ENCODE results near the gene RBM17. TPM values are rescaled to one million over a fixed set of nuclear protein-coding genes. Genes with fewer than 3 reads are reported as not detected.

The RBM17 gene
- total RNA-seq, 1 experiment from 2014 or later, result 65.4 TPM

DNA sequence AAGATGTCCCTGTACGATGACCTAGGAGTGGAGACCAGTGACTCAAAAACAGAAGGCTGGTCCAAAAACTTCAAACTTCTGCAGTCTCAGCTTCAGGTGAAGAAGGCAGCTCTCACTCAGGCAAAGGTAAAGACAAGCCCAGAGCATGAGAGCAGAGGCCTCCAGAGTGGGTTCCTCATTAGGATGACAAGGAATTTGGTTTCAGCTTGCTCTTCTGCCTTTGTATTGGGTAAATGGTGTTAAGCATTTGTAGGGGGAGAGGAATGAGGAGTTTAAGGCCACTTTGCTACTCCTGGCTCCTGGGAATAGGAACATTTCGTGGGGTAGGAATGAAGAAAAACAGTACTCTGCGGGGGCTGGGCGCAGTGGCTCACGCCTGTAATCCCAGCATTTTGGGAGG, 8.2 kb downstream of the RBM17 start:
- Histone ChIP-seq H3K36me3 (ENCODE audit: control insufficient read depth, insufficient read depth, low read length) (peaks cover 8% of the 10 kb centered on the region; the same call in 1 of the 2 replicates), H3K4me1 (ENCODE audit: control insufficient read depth, insufficient read depth, low read length) (no peaks in the 10 kb centered on the region), H3K27me3 (ENCODE audit: control insufficient read depth, insufficient read depth, low read length) (no peaks in the 10 kb centered on the region), H3K9me3 (ENCODE audit: control insufficient read depth, insufficient read depth, low read depth, low read length) (no peaks in the 10 kb centered on the region), H3K27ac (ENCODE audit: low read length) (no peak overlapping the region), H3K4me3 (ENCODE audit: low read depth in 2 of 2, low read length in 2 of 2) (no peak overlapping the region)
- no TSS peak for BruUV-seq (replicated peaks)
- ATAC-seq (no peak), DNase-seq (ENCODE audit: low read depth, low spot score) (no peak)
- intact Hi-C loops (cut with micrococcal nuclease; ENCODE audit: unreplicated experiment) (no loop called here), in situ Hi-C loops (cut with HindIII; ENCODE audit: low pct_unique_long_range_greater_than_20kb, low sequenced_read_pairs) (no loop called here)
- CTCF ChIA-PET, result no interaction called here
- TF ChIP-seq TCF7L2 (IDR thresholded peaks at IDR 0.05; ENCODE audit: low read depth, low read length) (no peak), POLR2AphosphoS5 (IDR thresholded peaks at IDR 0.05; ENCODE audit: low read depth, low read length) (no peak)
- TF ChIP-seq, protein P1, sequence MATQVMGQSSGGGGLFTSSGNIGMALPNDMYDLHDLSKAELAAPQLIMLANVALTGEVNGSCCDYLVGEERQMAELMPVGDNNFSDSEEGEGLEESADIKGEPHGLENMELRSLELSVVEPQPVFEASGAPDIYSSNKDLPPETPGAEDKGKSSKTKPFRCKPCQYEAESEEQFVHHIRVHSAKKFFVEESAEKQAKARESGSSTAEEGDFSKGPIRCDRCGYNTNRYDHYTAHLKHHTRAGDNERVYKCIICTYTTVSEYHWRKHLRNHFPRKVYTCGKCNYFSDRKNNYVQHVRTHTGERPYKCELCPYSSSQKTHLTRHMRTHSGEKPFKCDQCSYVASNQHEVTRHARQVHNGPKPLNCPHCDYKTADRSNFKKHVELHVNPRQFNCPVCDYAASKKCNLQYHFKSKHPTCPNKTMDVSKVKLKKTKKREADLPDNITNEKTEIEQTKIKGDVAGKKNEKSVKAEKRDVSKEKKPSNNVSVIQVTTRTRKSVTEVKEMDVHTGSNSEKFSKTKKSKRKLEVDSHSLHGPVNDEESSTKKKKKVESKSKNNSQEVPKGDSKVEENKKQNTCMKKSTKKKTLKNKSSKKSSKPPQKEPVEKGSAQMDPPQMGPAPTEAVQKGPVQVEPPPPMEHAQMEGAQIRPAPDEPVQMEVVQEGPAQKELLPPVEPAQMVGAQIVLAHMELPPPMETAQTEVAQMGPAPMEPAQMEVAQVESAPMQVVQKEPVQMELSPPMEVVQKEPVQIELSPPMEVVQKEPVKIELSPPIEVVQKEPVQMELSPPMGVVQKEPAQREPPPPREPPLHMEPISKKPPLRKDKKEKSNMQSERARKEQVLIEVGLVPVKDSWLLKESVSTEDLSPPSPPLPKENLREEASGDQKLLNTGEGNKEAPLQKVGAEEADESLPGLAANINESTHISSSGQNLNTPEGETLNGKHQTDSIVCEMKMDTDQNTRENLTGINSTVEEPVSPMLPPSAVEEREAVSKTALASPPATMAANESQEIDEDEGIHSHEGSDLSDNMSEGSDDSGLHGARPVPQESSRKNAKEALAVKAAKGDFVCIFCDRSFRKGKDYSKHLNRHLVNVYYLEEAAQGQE (IDR thresholded peaks at IDR 0.05; ENCODE audit: insufficient read depth in 1 of 2, low read depth in 2 of 2, low read length in 1 of 2), result no peak
- POLR2A ChIA-PET, result no interaction called here

DNA sequence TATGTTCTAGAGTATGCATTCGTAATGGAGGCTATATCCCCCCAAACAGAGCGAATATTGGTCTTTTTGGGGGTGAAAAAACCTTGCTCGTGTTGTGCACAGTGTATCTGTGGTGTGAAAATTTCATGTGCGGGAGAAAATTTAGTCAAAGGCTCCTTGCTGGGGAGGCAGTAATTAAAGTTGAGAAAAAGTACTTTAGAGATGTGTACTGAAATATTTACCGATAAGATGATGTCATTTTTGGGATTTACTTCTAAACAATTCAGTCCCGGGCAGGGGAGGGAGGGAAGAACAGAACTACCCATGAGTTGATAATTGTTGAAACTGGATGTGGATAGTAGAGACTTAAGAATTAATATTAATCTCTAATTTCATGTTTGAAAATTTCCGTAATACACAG, 9.3 kb downstream of the RBM17 start:
- ATAC-seq (no peak), DNase-seq (ENCODE audit: low read depth, low spot score) (no peak)
- BruUV-seq (replicated peaks), result no TSS peak
- no peak overlapping the region for H3K4me3 ChIP-seq (ENCODE audit: low read depth in 2 of 2, low read length in 2 of 2)
- CTCF ChIA-PET, result no interaction called here
- no peaks in the 10 kb centered on the region for H3K4me1 ChIP-seq (ENCODE audit: control insufficient read depth, insufficient read depth, low read length)
- TF ChIP-seq, protein P1 (IDR thresholded peaks at IDR 0.05; ENCODE audit: insufficient read depth in 1 of 2, low read depth in 2 of 2, low read length in 1 of 2), result no peak
- TF ChIP-seq TCF7L2 (IDR thresholded peaks at IDR 0.05; ENCODE audit: low read depth, low read length) (no peak), SIN3A (IDR thresholded peaks at IDR 0.05; ENCODE audit: borderline replicate concordance, insufficient read depth, low read depth, low read length) (no peak), POLR2AphosphoS5 (IDR thresholded peaks at IDR 0.05; ENCODE audit: low read depth, low read length) (no peak)
- TF ChIP-seq, protein P2, sequence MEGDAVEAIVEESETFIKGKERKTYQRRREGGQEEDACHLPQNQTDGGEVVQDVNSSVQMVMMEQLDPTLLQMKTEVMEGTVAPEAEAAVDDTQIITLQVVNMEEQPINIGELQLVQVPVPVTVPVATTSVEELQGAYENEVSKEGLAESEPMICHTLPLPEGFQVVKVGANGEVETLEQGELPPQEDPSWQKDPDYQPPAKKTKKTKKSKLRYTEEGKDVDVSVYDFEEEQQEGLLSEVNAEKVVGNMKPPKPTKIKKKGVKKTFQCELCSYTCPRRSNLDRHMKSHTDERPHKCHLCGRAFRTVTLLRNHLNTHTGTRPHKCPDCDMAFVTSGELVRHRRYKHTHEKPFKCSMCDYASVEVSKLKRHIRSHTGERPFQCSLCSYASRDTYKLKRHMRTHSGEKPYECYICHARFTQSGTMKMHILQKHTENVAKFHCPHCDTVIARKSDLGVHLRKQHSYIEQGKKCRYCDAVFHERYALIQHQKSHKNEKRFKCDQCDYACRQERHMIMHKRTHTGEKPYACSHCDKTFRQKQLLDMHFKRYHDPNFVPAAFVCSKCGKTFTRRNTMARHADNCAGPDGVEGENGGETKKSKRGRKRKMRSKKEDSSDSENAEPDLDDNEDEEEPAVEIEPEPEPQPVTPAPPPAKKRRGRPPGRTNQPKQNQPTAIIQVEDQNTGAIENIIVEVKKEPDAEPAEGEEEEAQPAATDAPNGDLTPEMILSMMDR (IDR thresholded peaks at IDR 0.05), result no peak
- POLR2A ChIA-PET, result no interaction called here
- in situ Hi-C loops (cut with HindIII; ENCODE audit: low pct_unique_long_range_greater_than_20kb, low sequenced_read_pairs) (no loop called here), intact Hi-C loops (cut with micrococcal nuclease; ENCODE audit: unreplicated experiment) (no loop called here)
- peaks cover 9% of the 10 kb centered on the region; the same call in 1 of the 2 replicates for H3K36me3 ChIP-seq (ENCODE audit: control insufficient read depth, insufficient read depth, low read length)
- H3K9me3 ChIP-seq (ENCODE audit: control insufficient read depth, insufficient read depth, low read depth, low read length), result no peaks in the 10 kb centered on the region
- H3K27me3 ChIP-seq (ENCODE audit: control insufficient read depth, insufficient read depth, low read length), result no peaks in the 10 kb centered on the region
- H3K27ac ChIP-seq (ENCODE audit: low read length), result no peak overlapping the region

Measured in Panc1 (cell line).